ENCODE results near the gene SOX10. TPM values are rescaled to one million over a fixed set of nuclear protein-coding genes. Genes with fewer than 3 reads are reported as not detected.

Gene SOX10
- total RNA-seq, 1 experiment from 2014 or later, result 2.4 TPM

GRCh38 chr22:37986371-37986770 lies 2.0 kb upstream of the SOX10 start:
- peaks cover 35% of the 10 kb centered on the region for H3K27me3 Mint-ChIP-seq (ENCODE audit: low read depth)
- Histone ChIP-seq H3T11ph (ENCODE audit: low read length) (no peak overlapping the region), H4K5ac (ENCODE audit: insufficient read length, low read depth, low read length) (no peak overlapping the region), H3K27me3 (ENCODE audit: insufficient read depth, low read length) (peaks cover 1% of the 10 kb centered on the region; the same call in 1 of the 2 replicates), H2AK5ac (ENCODE audit: insufficient read length, low read length) (no peak overlapping the region), H3K18ac (ENCODE audit: insufficient read length, low read depth, low read length) (no peak overlapping the region), H2AFZ (ENCODE audit: low read length) (no peak overlapping the region), H3K23ac (ENCODE audit: insufficient read length, low read depth, low read length) (no peak overlapping the region), H3K4me1 (ENCODE audit: insufficient read depth, low read length) (no peaks in the 10 kb centered on the region), H4K20me1 (ENCODE audit: control insufficient read depth, insufficient read depth, insufficient read length) (peaks cover 2% of the 10 kb centered on the region), H2BK5ac (ENCODE audit: insufficient read length, low read length) (no peak overlapping the region), H2BK120ac (ENCODE audit: low read depth, low read length, poor library complexity, severe bottlenecking) (no peak overlapping the region), H3K27ac (ENCODE audit: insufficient read length, low read depth, low read length) (no peak overlapping the region), H3K23me2 (ENCODE audit: insufficient read length, low read depth, low read length, poor library complexity, severe bottlenecking) (peaks cover 12% of the 10 kb centered on the region), H4K8ac (replicated peaks; ENCODE audit: insufficient read length, low read depth, low read length) (no peak overlapping the region), H3K56ac (ENCODE audit: insufficient read length, low read depth, low read length) (no peak overlapping the region), H3K79me1 (ENCODE audit: insufficient read depth, low read depth, low read length, poor library complexity, severe bottlenecking) (no peaks in the 10 kb centered on the region), H2BK12ac (ENCODE audit: insufficient read length, low read depth, low read length) (no peak overlapping the region), H3K4ac (ENCODE audit: low read depth, low read length) (no peak overlapping the region), H4K91ac (ENCODE audit: insufficient read length, low read depth, low read length) (no peak overlapping the region), H3K79me2 (ENCODE audit: insufficient read depth, low read length) (no peaks in the 10 kb centered on the region), H3K14ac (ENCODE audit: insufficient read depth, low read length) (no peak overlapping the region), H2BK15ac (ENCODE audit: low read depth, low read length) (no peak overlapping the region), H3K9ac (ENCODE audit: extremely low read depth, insufficient read length, low read length) (no peak overlapping the region), H2BK20ac (ENCODE audit: low read depth, low read length, poor library complexity, severe bottlenecking) (no peak overlapping the region), H3K9me3 (ENCODE audit: control insufficient read depth, low read depth, low read length) (no peaks in the 10 kb centered on the region), H3K4me2 (ENCODE audit: insufficient read depth, insufficient read length, low read length) (no peak overlapping the region)
- no peak for TF ChIP-seq CTCF (conservative IDR thresholded peaks at IDR 0.05)
- H3K4me1 Mint-ChIP-seq, result peaks cover 15 to 28% of the 10 kb centered on the region in 2 experiments
- no peaks in the 10 kb centered on the region; a peak in 2 of 7 replicates for H3K36me3 Mint-ChIP-seq (ENCODE audit: insufficient read depth in 1 of 3, low read depth in 3 of 3)
- WGBS (ENCODE audit: extremely low coverage, insufficient read length, low lambda C conversion rate), result no CpG with 5 or more reads among the region's 7 CpGs
- H3K4me3 Mint-ChIP-seq, result no peak overlapping the region
- H3K27ac Mint-ChIP-seq, result no peak overlapping the region
- DNase-seq, result no peak
- no peaks in the 10 kb centered on the region for H3K9me3 Mint-ChIP-seq

Data from H9 (cell line).